A549 (cell line): ENCODE data around the gene DLG1. TPM values are rescaled to one million over a fixed set of nuclear protein-coding genes. Genes with fewer than 3 reads are reported as not detected.

Experiments
- ATAC-seq, 2 experiments: fragments of 200-7000 bp in 1 of 2; fragments of >200 bp in 1 of 2; cut with Nextera tagmentation in 1 of 2; cut with Tn5 transposase in 1 of 2; 3 replicates each; pipeline versions ENCODE4 v1.8.0 to v1.9.1; 2018 to 2020; ENCODE audit warnings: mild to moderate bottlenecking in 1 of 2, moderate library complexity in 1 of 2
- CTCF ChIA-PET: fragments of 300-600 bp; sonication (Branson Sonifier 250); formaldehyde crosslinking; extraction: SDS; loops from one replicate; lab custom pipeline; 2021; ENCODE audit warnings: antibody characterized with exemption, inconsistent platforms; lab: Yijun Ruan, JAX
- POLR2A ChIA-PET: fragments of 350-600 bp; formaldehyde crosslinking; extraction: SDS; loops from one replicate; lab custom pipeline; 2021; ENCODE audit warnings: antibody characterized with exemption, inconsistent platforms; lab: Yijun Ruan, JAX
- DNase-seq, 2 experiments: peaks; one replicate each; pipeline versions ENCODE4 v3.0.0 to v3.0.0-alpha.2; 2011 to 2016; ENCODE audit warnings: low read depth in 1 of 2, low spot score in 1 of 2
- FAIRE-seq: peaks from 2 replicates; lab custom pipeline; 2011; peaks lifted over from hg19 to GRCh38; lab: Jason Lieb, UNC
- H3K27ac ChIP-seq, 2 experiments: fragments of >200 bp; sonication (Bioruptor Twin); formaldehyde crosslinking; 3 replicates each; pipeline ENCODE4 v1.5.1; 2016 to 2017
- H3K4me1 ChIP-seq: fragments of >200 bp; sonication (Bioruptor Twin); formaldehyde crosslinking; 3 replicates; pipeline ENCODE4 v1.6.1; 2016
- H3K4me2 ChIP-seq: fragments of >200 bp; sonication (Bioruptor Twin); formaldehyde crosslinking; 3 replicates; pipeline ENCODE4 v1.6.1; 2016
- H3K4me3 ChIP-seq: fragments of >200 bp; sonication (Bioruptor Twin); formaldehyde crosslinking; 3 replicates; pipeline ENCODE4 v1.5.1; 2016
- H3K9me3 ChIP-seq: fragments of >200 bp; sonication (Bioruptor Twin); formaldehyde crosslinking; 3 replicates; pipeline ENCODE4 v1.6.1; 2016
- CBX2 ChIP-seq: fragments of 200-600 bp; sonication (generic); IDR thresholded peaks from 2 replicates; pipeline ENCODE4 v1.6.1; 2016; ENCODE audit warnings: low read depth, mild to moderate bottlenecking, borderline replicate concordance
- CBX8 ChIP-seq: fragments of 200-600 bp; sonication (generic); IDR thresholded peaks from 2 replicates; pipeline ENCODE4 v1.6.1; 2016
- CHD4 ChIP-seq: fragments of 200-600 bp; sonication (generic); IDR thresholded peaks from 2 replicates; pipeline ENCODE4 v1.6.1; 2016; ENCODE audit warnings: antibody characterized with exemption, mild to moderate bottlenecking, borderline replicate concordance
- EHMT2 ChIP-seq: fragments of 200-600 bp; sonication (generic); IDR thresholded peaks from 2 replicates; pipeline ENCODE4 v1.6.1; 2016; ENCODE audit warnings: antibody characterized with exemption, low read depth, mild to moderate bottlenecking, moderate library complexity
- ESRRA ChIP-seq: fragments of 150-350 bp; IDR thresholded peaks from 2 replicates; pipeline ENCODE4 v1.6.1; 2014; ENCODE audit warnings: mild to moderate bottlenecking, low read length, borderline replicate concordance
- FOSL2 ChIP-seq, 2 experiments: fragments of 450-650 bp in 1 of 2; fragments of >200 bp in 1 of 2; sonication (Bioruptor Twin) in 1 of 2; formaldehyde crosslinking; IDR thresholded peaks; 2 replicates each; pipeline versions ENCODE4 v1.5.0 to v1.6.1; 2016 to 2020; ENCODE audit warnings: mild to moderate bottlenecking in 1 of 2, moderate library complexity in 1 of 2
- GATA3 ChIP-seq: IDR thresholded peaks from 2 replicates; pipeline ENCODE4 v1.6.1; 2012; ENCODE audit warnings: borderline replicate concordance
- HOXA7 ChIP-seq: fragments of 250-450 bp; sonication (Bioruptor Pico); IDR thresholded peaks from 2 replicates; pipeline ENCODE4 v1.5.0; 2020; ENCODE audit warnings: mild to moderate bottlenecking, moderate library complexity
- HOXB13 ChIP-seq: fragments of 250-450 bp; sonication (Bioruptor Pico); IDR thresholded peaks from 2 replicates; pipeline ENCODE4 v1.5.0; 2020; ENCODE audit warnings: low read depth, mild to moderate bottlenecking, moderate library complexity
- JUNB ChIP-seq: fragments of >200 bp; sonication (Bioruptor Twin); formaldehyde crosslinking; IDR thresholded peaks from 2 replicates; pipeline ENCODE4 v1.6.1; 2016
- MYC ChIP-seq: IDR thresholded peaks from 2 replicates; pipeline ENCODE4 v1.6.1; 2012; ENCODE audit warnings: mild to moderate bottlenecking, inconsistent platforms, low read length, improper control_type of control experiment, borderline replicate concordance
- POLR2A ChIP-seq: IDR thresholded peaks from 2 replicates; pipeline ENCODE4 v1.6.1; 2012; ENCODE audit warnings: mild to moderate bottlenecking, low read length
- RAD21 ChIP-seq, 2 experiments: fragments of >200 bp in 1 of 2; sonication (Bioruptor Twin) in 1 of 2; formaldehyde crosslinking in 1 of 2; IDR thresholded peaks in 1 of 2; conservative IDR thresholded peaks in 1 of 2; 2 replicates in 1 of 2; 3 replicates in 1 of 2; pipeline ENCODE4 v1.6.1; 2012 to 2018; ENCODE audit warnings: inconsistent platforms in 1 of 2
- RNF2 ChIP-seq: fragments of 200-600 bp; sonication (generic); IDR thresholded peaks from 2 replicates; pipeline ENCODE4 v1.6.1; 2016; ENCODE audit warnings: low read depth, mild to moderate bottlenecking, antibody characterized with exemption, moderate library complexity, borderline replicate concordance
- SMC3 ChIP-seq: fragments of >200 bp; sonication (Bioruptor Twin); formaldehyde crosslinking; IDR thresholded peaks from 3 replicates; pipeline ENCODE4 v1.6.1; 2018; ENCODE audit warnings: inconsistent platforms
- SREBF2 ChIP-seq: fragments of 450-650 bp; IDR thresholded peaks from 2 replicates; pipeline ENCODE4 v1.6.1; 2014; ENCODE audit warnings: mild to moderate bottlenecking, moderate library complexity
- ZC3H11A ChIP-seq: fragments of 450-650 bp; IDR thresholded peaks from 2 replicates; pipeline ENCODE4 v1.6.1; 2014; ENCODE audit warnings: antibody characterized with exemption, mild to moderate bottlenecking
- ZNF302 ChIP-seq: fragments of 250-450 bp; sonication (Bioruptor Pico); IDR thresholded peaks from 2 replicates; pipeline ENCODE4 v1.9.0; 2021; ENCODE audit warnings: inconsistent platforms, mild to moderate bottlenecking, moderate library complexity
- WGBS: methylation state at CpG from one replicate; pipeline ENCODE4 v1.1.6; 2017; ENCODE audit errors: missing lambda C conversion rate; 5-methylcytosine and 5-hydroxymethylcytosine counted together
- polyA plus RNA-seq, 4 experiments: library from polyadenylated mRNA; depleted of rRNA in 3 of 4; stranded (reverse); fragments of >200 nt; fragmentation: RNase III in 1 of 4; extraction: RNeasy Plus Mini Kit Qiagen cat#74134 plus additional on column Dnase treatment in 1 of 4; gene quantifications; 2 replicates in 3 of 4; 3 replicates in 1 of 4; pipeline ENCODE4 v1.2.3, GENCODE V29; 2011 to 2017
- TF ChIP-seq, protein P1 (sequence below): fragments of >200 bp; sonication (Bioruptor Twin); formaldehyde crosslinking; IDR thresholded peaks from 3 replicates; pipeline ENCODE4 v1.5.1; 2016
- TF ChIP-seq, protein P2 (sequence below): fragments of >200 bp; sonication (Bioruptor Twin); formaldehyde crosslinking; IDR thresholded peaks from 3 replicates; pipeline ENCODE4 v1.6.1; 2016
- TF ChIP-seq, protein P3 (sequence below): fragments of 250-450 bp; sonication (Bioruptor Pico); IDR thresholded peaks from 2 replicates; pipeline ENCODE4 v1.5.0; 2020; ENCODE audit warnings: low read depth, mild to moderate bottlenecking, moderate library complexity
- TF ChIP-seq, protein P4 (sequence below): fragments of 150-350 bp; IDR thresholded peaks from 2 replicates; pipeline ENCODE4 v1.6.1; 2014; ENCODE audit warnings: low read depth, mild to moderate bottlenecking, low read length

The DLG1 gene
- polyA plus RNA-seq, 2 of the 4 experiments (the other 2 are of a cell fraction), result 27.0 to 33.9 TPM

DNA sequence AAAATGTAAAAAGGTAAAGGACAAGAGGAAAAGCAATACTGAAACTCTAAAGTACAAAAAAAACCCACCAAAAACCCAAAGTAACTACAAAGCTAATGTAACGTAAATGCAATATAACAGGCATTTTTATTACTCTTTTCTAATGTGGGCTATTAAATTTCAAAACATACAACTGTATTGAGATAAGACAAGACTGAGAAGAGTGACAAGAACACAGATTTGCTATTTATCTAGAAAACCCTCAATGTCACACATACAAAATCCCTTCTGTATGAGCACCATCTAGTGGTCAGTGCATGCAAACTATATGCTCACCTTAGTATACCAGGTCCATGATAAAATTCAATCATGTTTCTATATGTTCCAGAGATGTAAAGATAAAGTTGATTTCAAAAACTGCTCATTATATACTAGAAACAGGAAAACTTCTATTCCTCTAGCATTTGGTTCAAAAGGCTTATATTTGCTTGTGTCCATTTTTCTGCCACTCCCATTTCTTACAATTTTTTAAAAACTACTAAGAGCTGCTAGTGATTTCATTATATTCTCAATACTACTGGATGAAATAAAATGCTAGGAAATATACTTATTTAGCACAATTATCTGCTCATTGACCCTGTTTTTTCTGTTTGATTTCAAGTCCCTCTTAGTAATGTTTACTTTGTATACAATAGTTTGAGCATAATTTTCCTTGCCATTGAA is 111.4 kb downstream of the DLG1 start:
- CTCF ChIA-PET, result interaction anchor here (0.7 to 1.9 kb wide), 20 partner anchors 10 to 311 kb away, joined by 3 to 10 read pairs (median 3); no protein-coding TSS in a partner anchor
- Histone ChIP-seq H3K9me3 (no peaks in the 10 kb centered on the region), H3K27ac (no peak overlapping the region), H3K4me1 (peaks cover 15% of the 10 kb centered on the region), H3K4me2 (no peak overlapping the region), H3K4me3 (no peak overlapping the region)
- 59% methylated on average over 1 of the region's 1 CpG for WGBS
- POLR2A ChIA-PET, result no interaction called here
- no peak for FAIRE-seq
- TF ChIP-seq, protein P1, sequence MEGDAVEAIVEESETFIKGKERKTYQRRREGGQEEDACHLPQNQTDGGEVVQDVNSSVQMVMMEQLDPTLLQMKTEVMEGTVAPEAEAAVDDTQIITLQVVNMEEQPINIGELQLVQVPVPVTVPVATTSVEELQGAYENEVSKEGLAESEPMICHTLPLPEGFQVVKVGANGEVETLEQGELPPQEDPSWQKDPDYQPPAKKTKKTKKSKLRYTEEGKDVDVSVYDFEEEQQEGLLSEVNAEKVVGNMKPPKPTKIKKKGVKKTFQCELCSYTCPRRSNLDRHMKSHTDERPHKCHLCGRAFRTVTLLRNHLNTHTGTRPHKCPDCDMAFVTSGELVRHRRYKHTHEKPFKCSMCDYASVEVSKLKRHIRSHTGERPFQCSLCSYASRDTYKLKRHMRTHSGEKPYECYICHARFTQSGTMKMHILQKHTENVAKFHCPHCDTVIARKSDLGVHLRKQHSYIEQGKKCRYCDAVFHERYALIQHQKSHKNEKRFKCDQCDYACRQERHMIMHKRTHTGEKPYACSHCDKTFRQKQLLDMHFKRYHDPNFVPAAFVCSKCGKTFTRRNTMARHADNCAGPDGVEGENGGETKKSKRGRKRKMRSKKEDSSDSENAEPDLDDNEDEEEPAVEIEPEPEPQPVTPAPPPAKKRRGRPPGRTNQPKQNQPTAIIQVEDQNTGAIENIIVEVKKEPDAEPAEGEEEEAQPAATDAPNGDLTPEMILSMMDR, result peak; percentile 82
- peak; percentile 57 for TF ChIP-seq SMC3
- TF ChIP-seq EHMT2, result no peak
- TF ChIP-seq RAD21 (conservative IDR thresholded peaks at IDR 0.05 in 1 of 2, IDR thresholded peaks at IDR 0.05 in 1 of 2), result peak; percentile 71 to 76
- ATAC-seq, result peak; percentile 62 to 88; a peak in 4 of 6 replicates
- peak; percentile 4 to 62 for DNase-seq

DNA sequence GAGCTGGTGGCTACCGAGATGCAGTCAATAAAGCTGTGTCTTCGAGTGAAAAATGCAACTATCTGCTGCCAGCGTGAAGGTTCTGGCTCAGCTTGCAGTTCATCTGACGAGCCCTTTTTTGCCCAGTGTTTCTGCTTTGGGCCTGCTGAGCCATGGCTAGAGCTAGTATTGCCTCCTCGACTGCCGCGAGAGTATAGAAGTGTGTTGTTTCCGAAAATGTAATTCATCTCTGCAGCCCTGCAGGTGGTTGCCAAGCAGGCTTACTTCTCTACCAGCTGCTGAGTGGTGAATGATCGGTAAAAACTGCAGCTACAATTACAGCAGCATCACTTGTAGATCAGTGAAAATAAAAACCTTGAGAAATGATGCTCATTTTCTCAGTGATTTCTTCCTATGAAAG is 114.8 kb downstream of the DLG1 start:
- FAIRE-seq, result no peak
- CTCF ChIA-PET, result interaction anchor here (1.4 kb wide), 1 partner anchor 154 kb away, joined by 5 read pairs; the partner anchor contains the start of gene MELTF
- POLR2A ChIA-PET, result no interaction called here
- TF ChIP-seq CBX2 (no peak), GATA3 (no peak), CBX8 (no peak), POLR2A (no peak), RNF2 (no peak)
- no peak for ATAC-seq
- H3K4me1 ChIP-seq, result no peaks in the 10 kb centered on the region
- no peak overlapping the region for H3K4me3 ChIP-seq
- no peaks in the 10 kb centered on the region for H3K9me3 ChIP-seq
- DNase-seq, result no peak
- WGBS, result 87% methylated on average over 9 of the region's 9 CpGs
- no peak overlapping the region for H3K27ac ChIP-seq
- no peak overlapping the region for H3K4me2 ChIP-seq

DNA sequence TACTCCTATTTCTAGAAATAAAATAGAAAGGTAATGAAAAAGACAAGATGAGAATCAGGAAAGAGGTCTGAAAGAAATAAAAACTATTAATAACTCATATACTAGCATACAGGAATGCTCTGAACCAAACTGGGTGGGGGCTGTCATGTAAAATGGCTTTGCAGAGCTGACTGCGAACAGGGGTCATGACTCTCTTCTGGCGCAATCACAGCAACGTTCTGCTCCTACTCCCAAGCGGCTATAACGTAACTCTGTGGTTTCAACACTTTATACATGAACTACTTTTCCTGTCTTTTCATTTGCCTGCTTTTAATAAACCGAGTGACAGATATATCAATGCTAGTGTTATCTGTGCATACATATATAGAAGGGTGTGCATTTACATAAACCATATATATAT is 116.7 kb downstream of the DLG1 start:
- FAIRE-seq, result no peak
- DNase-seq, result peak in 1 of 2 experiments; percentile 9
- WGBS, result 65% methylated on average over 6 of the region's 6 CpGs
- Histone ChIP-seq H3K4me1 (no peaks in the 10 kb centered on the region), H3K4me3 (no peak overlapping the region), H3K9me3 (no peaks in the 10 kb centered on the region), H3K27ac (no peak overlapping the region), H3K4me2 (no peak overlapping the region)
- ChIA-PET CTCF (interaction anchor here (1.3 kb wide), 1 partner anchor 179 kb away, joined by 3 read pairs; no protein-coding TSS in a partner anchor), POLR2A (no interaction called here)
- no peak for TF ChIP-seq JUNB
- no peak for ATAC-seq

DNA sequence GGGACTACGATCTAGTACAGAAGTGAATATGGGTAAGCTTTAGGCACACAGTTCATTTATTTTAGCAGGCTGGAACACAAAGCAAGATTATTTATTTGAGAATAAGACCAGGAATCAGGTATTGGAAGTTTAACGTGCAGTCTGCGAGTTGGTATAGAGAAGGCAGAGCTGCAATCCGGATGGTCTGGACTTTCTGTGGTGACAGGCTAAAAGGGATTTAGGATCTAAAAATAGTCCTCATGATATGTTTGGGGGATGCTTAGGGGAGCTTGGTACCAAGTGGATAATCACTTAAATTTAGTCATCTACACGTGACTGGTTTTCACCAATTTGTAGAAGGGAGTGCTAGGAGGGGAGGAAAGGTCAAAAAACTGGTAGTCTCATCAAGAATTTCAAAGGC is 119.4 kb downstream of the DLG1 start:
- H3K4me3 ChIP-seq, result no peak overlapping the region
- ATAC-seq (no peak), DNase-seq (no peak), FAIRE-seq (no peak)
- WGBS, result 94% methylated on average over 5 of the region's 5 CpGs
- no peaks in the 10 kb centered on the region for H3K9me3 ChIP-seq
- H3K4me2 ChIP-seq, result no peak overlapping the region
- H3K27ac ChIP-seq, result no peak overlapping the region
- no peaks in the 10 kb centered on the region for H3K4me1 ChIP-seq
- ChIA-PET CTCF (interaction anchor here (0.5 kb wide), 1 partner anchor 906 kb away, joined by 3 read pairs; no protein-coding TSS in a partner anchor), POLR2A (no interaction called here)
- TF ChIP-seq, protein P2, sequence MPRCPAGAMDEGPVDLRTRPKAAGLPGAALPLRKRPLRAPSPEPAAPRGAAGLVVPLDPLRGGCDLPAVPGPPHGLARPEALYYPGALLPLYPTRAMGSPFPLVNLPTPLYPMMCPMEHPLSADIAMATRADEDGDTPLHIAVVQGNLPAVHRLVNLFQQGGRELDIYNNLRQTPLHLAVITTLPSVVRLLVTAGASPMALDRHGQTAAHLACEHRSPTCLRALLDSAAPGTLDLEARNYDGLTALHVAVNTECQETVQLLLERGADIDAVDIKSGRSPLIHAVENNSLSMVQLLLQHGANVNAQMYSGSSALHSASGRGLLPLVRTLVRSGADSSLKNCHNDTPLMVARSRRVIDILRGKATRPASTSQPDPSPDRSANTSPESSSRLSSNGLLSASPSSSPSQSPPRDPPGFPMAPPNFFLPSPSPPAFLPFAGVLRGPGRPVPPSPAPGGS, result no peak
- TF ChIP-seq HOXA7 (CRISPR knock-in tag) (no peak), MYC (no peak), FOSL2 (IDR thresholded peaks at IDR 0.05) (no peak), FOSL2 (CRISPR knock-in tag; IDR thresholded peaks at IDR 0.05) (no peak), ZNF302 (CRISPR knock-in tag) (no peak), HOXB13 (CRISPR knock-in tag) (no peak), CHD4 (no peak), ESRRA (no peak), ZC3H11A (no peak), SREBF2 (no peak), GATA3 (no peak)
- TF ChIP-seq, protein P3, sequence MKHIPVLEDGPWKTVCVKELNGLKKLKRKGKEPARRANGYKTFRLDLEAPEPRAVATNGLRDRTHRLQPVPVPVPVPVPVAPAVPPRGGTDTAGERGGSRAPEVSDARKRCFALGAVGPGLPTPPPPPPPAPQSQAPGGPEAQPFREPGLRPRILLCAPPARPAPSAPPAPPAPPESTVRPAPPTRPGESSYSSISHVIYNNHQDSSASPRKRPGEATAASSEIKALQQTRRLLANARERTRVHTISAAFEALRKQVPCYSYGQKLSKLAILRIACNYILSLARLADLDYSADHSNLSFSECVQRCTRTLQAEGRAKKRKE, result no peak
- TF ChIP-seq, protein P4, sequence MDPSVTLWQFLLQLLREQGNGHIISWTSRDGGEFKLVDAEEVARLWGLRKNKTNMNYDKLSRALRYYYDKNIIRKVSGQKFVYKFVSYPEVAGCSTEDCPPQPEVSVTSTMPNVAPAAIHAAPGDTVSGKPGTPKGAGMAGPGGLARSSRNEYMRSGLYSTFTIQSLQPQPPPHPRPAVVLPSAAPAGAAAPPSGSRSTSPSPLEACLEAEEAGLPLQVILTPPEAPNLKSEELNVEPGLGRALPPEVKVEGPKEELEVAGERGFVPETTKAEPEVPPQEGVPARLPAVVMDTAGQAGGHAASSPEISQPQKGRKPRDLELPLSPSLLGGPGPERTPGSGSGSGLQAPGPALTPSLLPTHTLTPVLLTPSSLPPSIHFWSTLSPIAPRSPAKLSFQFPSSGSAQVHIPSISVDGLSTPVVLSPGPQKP, result no peak
